Upper lobe of left lung (tissue), 4 donors: ENCODE data around the gene ABLIM2.

Experiments
- EP300 ChIP-seq, 4 donors: sonication (generic); formaldehyde crosslinking; IDR thresholded peaks; one replicate each; pipeline ENCODE4 v1.5.1; 2017; ENCODE audit warnings: antibody characterized with exemption in 4 of 4, control low read depth in 2 of 4
- TF ChIP-seq, protein P1 (sequence below), 6 experiments: fragments of 450-650 bp in 4 of 6; fragments of 200-600 bp in 2 of 6; sonication (generic) in 2 of 6; IDR thresholded peaks; one replicate each; pipeline ENCODE4 v1.5.1; 2016 to 2019; ENCODE audit warnings: antibody characterized with exemption in 6 of 6

- TF ChIP-seq, protein P1, sequence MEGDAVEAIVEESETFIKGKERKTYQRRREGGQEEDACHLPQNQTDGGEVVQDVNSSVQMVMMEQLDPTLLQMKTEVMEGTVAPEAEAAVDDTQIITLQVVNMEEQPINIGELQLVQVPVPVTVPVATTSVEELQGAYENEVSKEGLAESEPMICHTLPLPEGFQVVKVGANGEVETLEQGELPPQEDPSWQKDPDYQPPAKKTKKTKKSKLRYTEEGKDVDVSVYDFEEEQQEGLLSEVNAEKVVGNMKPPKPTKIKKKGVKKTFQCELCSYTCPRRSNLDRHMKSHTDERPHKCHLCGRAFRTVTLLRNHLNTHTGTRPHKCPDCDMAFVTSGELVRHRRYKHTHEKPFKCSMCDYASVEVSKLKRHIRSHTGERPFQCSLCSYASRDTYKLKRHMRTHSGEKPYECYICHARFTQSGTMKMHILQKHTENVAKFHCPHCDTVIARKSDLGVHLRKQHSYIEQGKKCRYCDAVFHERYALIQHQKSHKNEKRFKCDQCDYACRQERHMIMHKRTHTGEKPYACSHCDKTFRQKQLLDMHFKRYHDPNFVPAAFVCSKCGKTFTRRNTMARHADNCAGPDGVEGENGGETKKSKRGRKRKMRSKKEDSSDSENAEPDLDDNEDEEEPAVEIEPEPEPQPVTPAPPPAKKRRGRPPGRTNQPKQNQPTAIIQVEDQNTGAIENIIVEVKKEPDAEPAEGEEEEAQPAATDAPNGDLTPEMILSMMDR (IDR thresholded peaks at IDR 0.05): no peak
- no peak for TF ChIP-seq EP300 (IDR thresholded peaks at IDR 0.05)
Measured at GRCh38 chr4:8044244-8044643, 114.4 kb downstream of the ABLIM2 start.
